ENCODE data around the gene CNKSR3.

The CNKSR3 gene

GRCh38 chr6:154535851-154536250 lies 25.4 kb upstream of the CNKSR3 start:
- no peak for TF ChIP-seq POU6F1 (CRISPR knock-in tag; IDR thresholded peaks at IDR 0.05; ENCODE audit: borderline replicate concordance, low read depth)
- TF ChIP-seq ARNTL (CRISPR knock-in tag; IDR thresholded peaks at IDR 0.05; ENCODE audit: borderline replicate concordance, low read depth), result no peak
- no peak for TF ChIP-seq OSR1 (CRISPR knock-in tag; IDR thresholded peaks at IDR 0.05)
- TF ChIP-seq ZNF565 (CRISPR knock-in tag; conservative IDR thresholded peaks at IDR 0.05; ENCODE audit: low read depth), result no peak
- TF ChIP-seq BACH2 (CRISPR knock-in tag; IDR thresholded peaks at IDR 0.05; ENCODE audit: borderline replicate concordance), result no peak
- TF ChIP-seq CREB5 (CRISPR knock-in tag; IDR thresholded peaks at IDR 0.05; ENCODE audit: low read depth), result no peak
- TF ChIP-seq SNAI2 (CRISPR knock-in tag; IDR thresholded peaks at IDR 0.05), result no peak
- no peak for TF ChIP-seq GLIS3 (CRISPR knock-in tag; IDR thresholded peaks at IDR 0.05)
- no peak for TF ChIP-seq ISL1 (CRISPR knock-in tag; IDR thresholded peaks at IDR 0.05)
- TF ChIP-seq TSHZ2 (CRISPR knock-in tag; IDR thresholded peaks at IDR 0.05), result no peak
- TF ChIP-seq ZNF70 (CRISPR knock-in tag; IDR thresholded peaks at IDR 0.05), result no peak
- no peak for TF ChIP-seq TCF4 (CRISPR knock-in tag; IDR thresholded peaks at IDR 0.05; ENCODE audit: borderline replicate concordance)
- TF ChIP-seq RARB (CRISPR knock-in tag; IDR thresholded peaks at IDR 0.05), result no peak
- TF ChIP-seq TOX (CRISPR knock-in tag; IDR thresholded peaks at IDR 0.05; ENCODE audit: borderline replicate concordance), result no peak
- TF ChIP-seq CSDC2 (CRISPR knock-in tag; IDR thresholded peaks at IDR 0.05), result no peak
- no peak for TF ChIP-seq PPARA (CRISPR knock-in tag; IDR thresholded peaks at IDR 0.05; ENCODE audit: borderline replicate concordance)
- no peak for TF ChIP-seq PATZ1 (CRISPR knock-in tag; IDR thresholded peaks at IDR 0.05; ENCODE audit: borderline replicate concordance)
- no peak for ATAC-seq

- TF ChIP-seq ZNF70 (CRISPR knock-in tag; IDR thresholded peaks at IDR 0.05), result no peak
- TF ChIP-seq ZNF8 (CRISPR knock-in tag; IDR thresholded peaks at IDR 0.05), result no peak
- TF ChIP-seq SNAI2 (CRISPR knock-in tag; IDR thresholded peaks at IDR 0.05), result no peak
- TF ChIP-seq CSRNP3 (CRISPR knock-in tag; IDR thresholded peaks at IDR 0.05), result no peak
- no peak for TF ChIP-seq BACH2 (CRISPR knock-in tag; IDR thresholded peaks at IDR 0.05; ENCODE audit: borderline replicate concordance)
- no peak for TF ChIP-seq TOX (CRISPR knock-in tag; IDR thresholded peaks at IDR 0.05; ENCODE audit: borderline replicate concordance)
- no peak for TF ChIP-seq PPARA (CRISPR knock-in tag; IDR thresholded peaks at IDR 0.05; ENCODE audit: borderline replicate concordance)
- no peak for TF ChIP-seq GLIS3 (CRISPR knock-in tag; IDR thresholded peaks at IDR 0.05)
- no peak for TF ChIP-seq TSHZ2 (CRISPR knock-in tag; IDR thresholded peaks at IDR 0.05)
- TF ChIP-seq OSR1 (CRISPR knock-in tag; IDR thresholded peaks at IDR 0.05), result no peak
- TF ChIP-seq ZFP30 (CRISPR knock-in tag; IDR thresholded peaks at IDR 0.05), result no peak
- no peak for TF ChIP-seq ZNF565 (CRISPR knock-in tag; conservative IDR thresholded peaks at IDR 0.05; ENCODE audit: low read depth)
- no peak for TF ChIP-seq TCF4 (CRISPR knock-in tag; IDR thresholded peaks at IDR 0.05; ENCODE audit: borderline replicate concordance)
- no peak for ATAC-seq
Observed at GRCh38 chr6:154535147-154535546, 24.7 kb upstream of the CNKSR3 start.

All from SK-N-SH treated with all-trans-retinoic acid at 6 μM for 48 hours (cell line).